Stimulated activated naive CD4-positive, alpha-beta T cell (primary cell): ENCODE results near the gene MRC1.

Source experiments
- DNase-seq, 6 experiments: peaks; one replicate each; lab custom pipeline; 2025; lab: John Stamatoyannopoulos, UW

Gene MRC1

DNA sequence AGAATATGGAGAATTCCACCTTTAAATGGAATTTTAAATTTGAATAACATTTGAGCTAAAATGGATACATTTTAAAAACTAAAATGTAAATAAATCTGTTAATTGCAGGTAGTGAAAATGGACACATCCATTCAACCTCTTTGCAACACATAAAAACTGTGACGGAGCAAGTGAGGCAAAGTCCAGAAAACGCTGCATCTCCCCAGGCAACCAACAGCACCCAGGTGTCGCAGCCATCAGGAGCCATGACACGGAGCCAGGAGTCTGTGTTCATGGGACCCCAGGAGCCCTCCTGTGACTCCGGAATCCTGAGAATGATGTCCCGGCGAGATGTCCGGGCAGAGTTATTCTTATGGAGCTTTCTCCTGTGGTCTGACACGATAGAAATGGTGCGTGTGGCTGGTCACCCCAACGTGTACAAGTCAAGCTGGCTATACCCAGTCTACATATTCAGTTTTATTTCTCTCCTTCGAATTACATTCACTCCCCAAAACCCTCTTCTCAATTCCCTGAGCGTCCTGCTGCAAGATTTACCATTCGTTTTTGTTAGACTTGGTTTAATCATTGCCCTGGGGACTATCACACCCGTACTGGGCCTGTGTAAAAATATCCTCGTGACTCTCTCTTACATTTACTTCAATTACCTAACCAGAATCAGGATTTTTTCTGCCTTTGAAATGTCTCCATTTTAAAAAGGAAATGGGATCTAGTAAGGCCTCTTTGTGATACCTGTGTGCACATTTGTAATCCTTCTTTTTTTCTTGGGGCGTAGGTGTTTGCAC is 13.1 kb upstream of the MRC1 start:
- no peak for DNase-seq

GRCh38 chr10:17801507-17801906 is 7.6 kb upstream of the MRC1 start:
- DNase-seq, result no peak

- DNase-seq, result no peak
Observed at GRCh38 chr10:17802350-17802749, 6.8 kb upstream of the MRC1 start.

GRCh38 chr10:17802976-17803375 is 6.2 kb upstream of the MRC1 start:
- no peak for DNase-seq

DNA sequence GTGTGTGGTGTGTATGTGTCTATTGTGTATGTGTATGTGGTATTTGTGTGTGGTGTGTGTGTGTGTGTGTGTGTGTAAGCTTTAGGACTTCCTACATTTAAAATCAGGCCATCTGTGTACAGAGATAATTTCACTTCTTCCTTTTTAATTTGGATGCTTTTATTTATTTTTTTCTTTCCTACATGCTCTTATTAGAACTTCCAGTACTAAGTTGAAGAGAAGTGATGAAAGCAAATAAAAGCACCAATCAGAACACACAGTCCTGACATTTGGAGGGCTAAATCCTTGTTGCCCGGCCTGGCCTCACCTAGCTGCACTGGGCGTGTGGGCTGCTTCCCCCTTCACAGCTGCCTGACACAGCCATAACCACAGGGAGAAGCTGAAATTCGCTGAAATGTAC is 3.8 kb upstream of the MRC1 start:
- no peak for DNase-seq

- DNase-seq, result no peak
Observed at GRCh38 chr10:17805921-17806577, 3.1 kb upstream of the MRC1 start.

GRCh38 chr10:17811146-17811865 is 2.2 kb downstream of the MRC1 start:
- DNase-seq, result no peak

DNA sequence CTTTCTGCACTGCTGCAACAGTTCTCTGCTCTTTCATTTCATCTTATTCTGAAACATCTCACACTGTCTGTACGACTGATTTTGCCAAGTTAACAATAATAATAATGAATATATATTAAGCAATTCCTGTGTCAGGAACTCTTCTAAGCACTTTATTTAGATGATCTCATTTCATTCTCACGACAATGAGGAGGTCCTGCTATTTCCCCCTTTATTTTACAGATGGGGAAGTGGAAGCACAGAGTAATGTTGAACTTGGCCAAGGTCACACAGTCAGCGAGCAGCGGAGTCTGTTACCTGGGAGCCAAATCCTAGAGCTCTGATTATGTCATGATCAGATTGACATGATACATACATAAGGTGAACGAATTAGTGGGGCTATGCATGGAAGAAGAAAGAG is 5.8 kb downstream of the MRC1 start:
- no peak for DNase-seq

GRCh38 chr10:17816199-17816598 is 7.1 kb downstream of the MRC1 start:
- no peak for DNase-seq

- no peak for DNase-seq
Observed at GRCh38 chr10:17817316-17817715, 8.2 kb downstream of the MRC1 start.

DNA sequence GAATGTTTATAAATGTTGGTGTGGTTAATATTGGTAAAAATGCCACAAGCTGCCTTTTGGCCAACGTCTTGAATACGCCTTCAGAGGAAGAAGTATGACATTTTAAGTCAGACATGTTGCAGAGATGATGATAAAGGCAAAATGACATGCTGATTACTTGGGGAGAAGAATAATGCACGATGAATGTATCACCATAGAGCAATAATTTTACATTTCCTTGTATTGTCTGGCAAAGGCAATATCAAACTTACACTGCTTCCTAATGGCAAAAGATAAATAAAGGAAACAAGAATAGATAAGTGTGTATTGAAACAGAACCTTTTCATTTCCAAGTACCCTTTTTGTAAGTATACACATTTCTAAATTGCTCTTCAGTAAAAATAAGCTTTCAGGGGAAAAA is 8.6 kb downstream of the MRC1 start:
- DNase-seq, result no peak

GRCh38 chr10:17819836-17820235 is 10.7 kb downstream of the MRC1 start:
- DNase-seq, result no peak

- no peak for DNase-seq
Observed at GRCh38 chr10:17820943-17821342, 11.8 kb downstream of the MRC1 start.

GRCh38 chr10:17821893-17822292 is 12.7 kb downstream of the MRC1 start:
- no peak for DNase-seq

DNA sequence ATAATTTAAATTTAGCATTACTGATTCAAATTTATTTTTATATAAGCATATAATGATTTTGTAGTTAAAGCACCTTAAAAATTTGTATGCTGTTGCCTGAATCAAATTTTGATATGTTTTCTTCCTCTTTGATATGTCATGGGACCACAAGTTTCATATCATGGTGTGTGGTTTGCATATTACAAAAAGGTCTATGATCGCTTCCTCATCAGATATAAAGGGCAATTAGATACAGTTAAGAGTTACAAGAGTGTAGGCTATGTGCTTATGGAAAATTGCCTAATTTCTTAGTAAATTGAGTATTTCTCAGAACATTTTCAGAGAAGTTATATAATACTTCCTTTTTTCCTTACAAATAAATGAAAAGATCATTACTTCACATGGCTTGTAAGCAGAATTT is 22.2 kb downstream of the MRC1 start:
- no peak for DNase-seq

DNA sequence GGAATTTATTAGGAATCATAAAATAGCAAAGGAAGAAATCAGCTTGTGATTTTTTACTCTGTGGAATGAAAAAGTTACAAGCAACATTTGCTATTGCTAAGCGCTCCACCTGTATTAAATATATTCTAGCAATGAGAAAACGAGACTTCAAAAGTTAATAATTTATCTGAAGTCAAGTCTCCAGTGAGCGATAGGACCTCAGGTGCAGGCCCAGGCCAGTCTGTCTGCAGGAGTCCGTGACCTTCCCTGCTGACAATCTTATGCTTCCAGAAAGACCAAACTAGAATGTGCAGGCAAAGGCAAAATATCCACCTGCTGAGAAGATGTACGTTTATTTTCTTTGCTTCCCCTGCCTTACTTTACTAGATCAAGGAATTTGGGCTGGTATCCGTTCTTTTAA is 22.7 kb downstream of the MRC1 start:
- DNase-seq, result no peak

DNA sequence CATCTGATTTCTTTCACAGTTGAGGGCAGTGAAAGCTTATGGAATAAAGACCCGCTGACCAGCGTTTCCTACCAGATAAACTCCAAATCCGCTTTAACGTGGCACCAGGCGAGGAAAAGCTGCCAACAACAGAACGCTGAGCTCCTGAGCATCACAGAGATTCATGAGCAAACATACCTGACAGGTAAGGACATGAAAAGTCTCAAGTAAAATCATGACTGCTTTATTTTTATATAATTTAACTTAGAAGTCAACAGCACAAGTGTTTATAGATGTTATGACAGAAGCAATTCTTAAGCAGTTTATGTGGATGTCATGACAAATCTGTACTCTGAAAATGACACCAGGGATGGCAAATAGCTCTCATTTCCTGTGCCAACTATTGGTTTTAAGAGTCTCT is 24.5 kb downstream of the MRC1 start:
- DNase-seq, result no peak

DNA sequence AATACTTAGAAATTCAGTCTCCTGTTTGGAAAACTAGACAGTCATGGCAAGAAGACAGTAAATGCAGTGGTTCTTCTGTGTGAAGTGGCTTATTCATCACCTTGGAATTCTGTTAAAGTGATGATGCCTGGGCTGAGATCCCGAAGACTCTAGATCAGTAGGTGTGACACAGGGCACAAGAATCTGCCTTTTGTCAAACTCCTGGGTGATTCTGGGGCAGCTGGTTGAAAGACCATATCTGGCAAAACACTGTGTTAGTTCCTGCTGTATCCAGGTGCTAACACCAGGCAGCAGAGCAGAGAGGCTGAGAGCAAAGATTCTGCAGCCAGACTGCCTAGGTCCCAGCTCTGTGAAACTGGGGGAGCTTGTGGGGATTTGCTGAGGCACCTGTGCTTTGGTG is 26.5 kb downstream of the MRC1 start:
- no peak for DNase-seq

DNA sequence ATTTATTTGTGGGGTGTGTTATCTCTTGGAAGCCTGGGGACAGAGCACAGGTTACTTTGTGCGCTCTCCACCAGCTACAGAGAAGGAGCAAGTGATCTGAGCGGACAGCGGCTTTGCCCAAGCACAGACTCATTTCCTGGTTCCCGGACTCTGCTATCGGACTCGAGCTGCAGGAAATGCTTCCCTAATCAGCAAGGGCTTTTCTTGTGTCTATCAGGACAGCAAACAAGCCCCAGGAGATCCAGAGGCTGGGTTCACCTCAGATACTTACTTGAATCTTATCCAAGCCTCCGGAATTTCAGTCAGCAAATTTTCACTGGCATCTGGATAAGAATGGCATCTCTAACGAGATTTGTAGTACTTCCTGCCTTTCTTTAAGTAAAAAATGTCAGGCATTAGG is 27.8 kb downstream of the MRC1 start:
- DNase-seq, result no peak

DNA sequence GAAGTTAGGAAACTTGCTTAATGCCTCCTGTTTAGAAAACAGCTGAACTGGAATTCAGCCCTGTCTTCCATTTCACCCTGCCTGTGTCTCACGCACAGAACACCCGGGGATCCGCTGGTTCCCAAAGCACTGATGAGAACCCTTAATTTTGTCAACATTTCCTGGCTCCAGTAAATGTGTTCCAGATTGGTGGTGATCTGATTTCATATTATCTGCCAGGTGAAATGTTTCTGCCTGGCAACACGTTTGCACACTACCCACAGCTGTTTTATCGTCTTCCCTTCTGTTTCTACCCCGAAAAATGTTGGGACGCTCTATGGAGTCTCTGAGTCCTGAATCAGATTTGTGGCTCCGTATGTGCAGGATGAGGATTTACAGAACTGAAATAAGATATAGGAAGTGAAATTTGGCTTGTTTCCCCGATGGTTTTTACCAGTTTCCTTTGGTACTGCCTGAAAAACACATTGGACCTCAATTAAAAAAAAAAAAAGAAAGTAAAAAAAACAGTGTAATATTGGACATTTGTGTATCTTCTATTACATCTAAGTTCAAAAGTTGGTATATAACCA is 29.0 kb downstream of the MRC1 start:
- DNase-seq, result no peak

DNA sequence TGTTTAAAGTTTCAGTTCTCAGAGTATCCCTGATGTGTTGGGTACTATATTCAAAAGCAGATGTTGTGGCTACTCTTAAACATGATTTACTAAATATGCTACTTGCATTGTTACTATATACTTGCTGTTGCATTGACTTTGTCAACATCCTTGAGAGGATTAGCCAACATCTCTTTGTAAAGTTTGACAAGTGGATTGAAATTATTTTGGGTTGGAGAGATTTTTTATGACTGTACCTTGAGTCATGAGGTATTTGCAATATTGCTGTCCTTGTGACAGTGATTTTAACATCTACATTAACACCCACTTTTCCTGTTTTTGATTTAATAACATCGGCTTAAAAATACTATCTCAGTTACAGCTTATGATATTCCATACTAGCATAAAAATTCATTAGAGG is 31.9 kb downstream of the MRC1 start:
- no peak for DNase-seq

GRCh38 chr10:17842641-17843040 is 33.5 kb downstream of the MRC1 start:
- no peak for DNase-seq
